Measurements from ENCODE around the gene AUH.

AUH gene

DNA sequence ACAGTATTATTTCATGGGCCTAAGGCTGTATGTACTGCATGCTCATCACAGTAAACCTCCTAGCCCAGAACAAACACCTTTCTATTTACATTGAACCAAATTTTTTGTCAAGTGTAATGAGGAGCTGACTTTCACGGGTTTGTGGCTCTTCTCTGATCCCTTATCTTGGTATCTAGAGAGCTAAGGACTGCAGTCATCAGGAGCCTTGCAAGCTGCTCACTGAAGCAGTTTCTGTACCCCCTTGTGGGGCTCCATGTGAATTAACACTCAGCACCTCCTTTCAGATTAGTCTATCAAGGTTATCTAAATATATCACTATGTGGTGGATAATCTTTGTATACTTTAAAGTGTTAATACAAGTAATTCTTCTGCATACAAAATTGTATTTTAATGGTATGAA is 108.2 kb downstream of the AUH start:
- no peak overlapping the region for H3K4me3 ChIP-seq
- no peaks in the 10 kb centered on the region for H3K27me3 ChIP-seq
- no peak overlapping the region for H3K27ac ChIP-seq
- TF ChIP-seq, protein P1, sequence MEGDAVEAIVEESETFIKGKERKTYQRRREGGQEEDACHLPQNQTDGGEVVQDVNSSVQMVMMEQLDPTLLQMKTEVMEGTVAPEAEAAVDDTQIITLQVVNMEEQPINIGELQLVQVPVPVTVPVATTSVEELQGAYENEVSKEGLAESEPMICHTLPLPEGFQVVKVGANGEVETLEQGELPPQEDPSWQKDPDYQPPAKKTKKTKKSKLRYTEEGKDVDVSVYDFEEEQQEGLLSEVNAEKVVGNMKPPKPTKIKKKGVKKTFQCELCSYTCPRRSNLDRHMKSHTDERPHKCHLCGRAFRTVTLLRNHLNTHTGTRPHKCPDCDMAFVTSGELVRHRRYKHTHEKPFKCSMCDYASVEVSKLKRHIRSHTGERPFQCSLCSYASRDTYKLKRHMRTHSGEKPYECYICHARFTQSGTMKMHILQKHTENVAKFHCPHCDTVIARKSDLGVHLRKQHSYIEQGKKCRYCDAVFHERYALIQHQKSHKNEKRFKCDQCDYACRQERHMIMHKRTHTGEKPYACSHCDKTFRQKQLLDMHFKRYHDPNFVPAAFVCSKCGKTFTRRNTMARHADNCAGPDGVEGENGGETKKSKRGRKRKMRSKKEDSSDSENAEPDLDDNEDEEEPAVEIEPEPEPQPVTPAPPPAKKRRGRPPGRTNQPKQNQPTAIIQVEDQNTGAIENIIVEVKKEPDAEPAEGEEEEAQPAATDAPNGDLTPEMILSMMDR (IDR thresholded peaks at IDR 0.05): no peak
- no peaks in the 10 kb centered on the region for H3K36me3 ChIP-seq
- no peak for DNase-seq
- intact Hi-C loops (cut with DNase I; ENCODE audit: low total_unique reads): no loop called here
- H3K4me1 ChIP-seq: peaks cover 0 to 4% (median 0%) of the 10 kb centered on the region in 4 donors
- no peaks in the 10 kb centered on the region for H3K9me3 ChIP-seq

DNA sequence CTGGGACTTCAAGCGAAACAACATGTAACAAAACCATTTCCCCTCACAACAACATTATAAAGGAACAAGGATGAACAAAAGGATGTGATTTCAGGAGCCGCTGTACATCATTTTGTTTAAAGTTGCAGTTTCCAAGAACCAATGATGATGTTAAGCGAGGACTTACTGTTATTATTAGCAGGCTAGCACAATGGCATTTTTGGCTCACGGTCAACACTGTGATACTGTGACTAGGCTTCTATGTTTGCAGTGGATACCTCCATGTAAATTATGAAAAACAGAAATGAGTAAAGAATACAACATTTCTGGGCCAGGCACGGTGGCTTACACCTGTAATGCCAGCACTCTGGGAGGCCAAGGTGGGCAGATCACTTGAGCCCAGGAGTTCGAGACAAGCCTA is 113.0 kb downstream of the AUH start:
- intact Hi-C loops (cut with DNase I; ENCODE audit: low total_unique reads): no loop called here
- DNase-seq: no peak

DNA sequence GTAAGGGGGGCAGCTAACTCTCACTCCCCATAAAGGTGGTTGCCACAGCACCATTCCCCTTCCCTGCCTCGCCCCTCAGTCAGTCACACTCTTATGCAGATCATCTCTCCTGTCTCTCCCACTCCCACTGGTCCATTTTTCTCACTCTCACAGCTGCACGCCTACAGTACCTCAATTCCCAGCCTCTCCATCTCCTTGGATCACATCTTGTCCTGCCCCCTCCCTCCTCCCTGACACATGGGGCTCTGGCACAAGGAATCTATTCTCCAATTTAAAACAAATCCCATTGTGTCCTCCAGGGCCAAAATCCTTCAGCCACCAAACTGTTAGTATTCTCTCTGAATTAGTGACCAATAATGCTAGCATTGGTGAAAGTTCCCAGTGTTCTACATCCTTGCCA is 114.4 kb downstream of the AUH start:
- no peaks in the 10 kb centered on the region for H3K9me3 ChIP-seq
- intact Hi-C loops (cut with DNase I; ENCODE audit: low total_unique reads): no loop called here
- no peaks in the 10 kb centered on the region for H3K4me1 ChIP-seq
- no peaks in the 10 kb centered on the region for H3K27me3 ChIP-seq
- H3K27ac ChIP-seq: no peak overlapping the region
- H3K4me3 ChIP-seq: no peak overlapping the region
- DNase-seq: no peak
- no peaks in the 10 kb centered on the region for H3K36me3 ChIP-seq
- TF ChIP-seq, protein P1 (IDR thresholded peaks at IDR 0.05): no peak

More for the DNA sequence above, 113.0 kb downstream of the AUH start:
- Histone ChIP-seq H3K4me1 (no peaks in the 10 kb centered on the region), H3K36me3 (no peaks in the 10 kb centered on the region), H3K27me3 (no peaks in the 10 kb centered on the region), H3K27ac (no peak overlapping the region), H3K9me3 (no peaks in the 10 kb centered on the region), H3K4me3 (no peak overlapping the region)
- TF ChIP-seq, protein P1 (IDR thresholded peaks at IDR 0.05): no peak

DNA sequence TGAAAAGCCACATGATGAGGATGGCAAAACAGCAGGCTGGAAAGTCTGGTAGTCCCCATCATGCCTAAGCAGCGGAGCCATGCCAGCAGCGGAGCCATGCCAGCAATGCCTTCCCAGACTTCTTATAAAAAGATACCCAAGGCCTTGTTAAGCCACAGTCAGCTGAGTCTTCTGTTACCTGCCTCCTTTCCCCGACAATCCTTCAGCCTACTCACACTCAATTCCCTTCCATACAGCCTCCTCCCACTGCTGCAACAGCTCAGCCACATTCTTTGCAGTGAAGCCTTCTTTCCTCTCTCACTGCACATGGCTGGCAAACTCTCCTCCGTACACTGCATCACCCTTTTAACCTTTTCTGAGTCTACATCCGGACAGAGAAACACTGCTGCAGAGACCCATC is 114.9 kb downstream of the AUH start:
- H3K4me3 ChIP-seq: no peak overlapping the region
- no peaks in the 10 kb centered on the region for H3K27me3 ChIP-seq
- no peaks in the 10 kb centered on the region for H3K4me1 ChIP-seq
- H3K36me3 ChIP-seq: no peaks in the 10 kb centered on the region
- H3K9me3 ChIP-seq: no peaks in the 10 kb centered on the region
- DNase-seq: no peak
- TF ChIP-seq, protein P1 (IDR thresholded peaks at IDR 0.05): no peak
- intact Hi-C loops (cut with DNase I; ENCODE audit: low total_unique reads): no loop called here
- no peak overlapping the region for H3K27ac ChIP-seq

DNA sequence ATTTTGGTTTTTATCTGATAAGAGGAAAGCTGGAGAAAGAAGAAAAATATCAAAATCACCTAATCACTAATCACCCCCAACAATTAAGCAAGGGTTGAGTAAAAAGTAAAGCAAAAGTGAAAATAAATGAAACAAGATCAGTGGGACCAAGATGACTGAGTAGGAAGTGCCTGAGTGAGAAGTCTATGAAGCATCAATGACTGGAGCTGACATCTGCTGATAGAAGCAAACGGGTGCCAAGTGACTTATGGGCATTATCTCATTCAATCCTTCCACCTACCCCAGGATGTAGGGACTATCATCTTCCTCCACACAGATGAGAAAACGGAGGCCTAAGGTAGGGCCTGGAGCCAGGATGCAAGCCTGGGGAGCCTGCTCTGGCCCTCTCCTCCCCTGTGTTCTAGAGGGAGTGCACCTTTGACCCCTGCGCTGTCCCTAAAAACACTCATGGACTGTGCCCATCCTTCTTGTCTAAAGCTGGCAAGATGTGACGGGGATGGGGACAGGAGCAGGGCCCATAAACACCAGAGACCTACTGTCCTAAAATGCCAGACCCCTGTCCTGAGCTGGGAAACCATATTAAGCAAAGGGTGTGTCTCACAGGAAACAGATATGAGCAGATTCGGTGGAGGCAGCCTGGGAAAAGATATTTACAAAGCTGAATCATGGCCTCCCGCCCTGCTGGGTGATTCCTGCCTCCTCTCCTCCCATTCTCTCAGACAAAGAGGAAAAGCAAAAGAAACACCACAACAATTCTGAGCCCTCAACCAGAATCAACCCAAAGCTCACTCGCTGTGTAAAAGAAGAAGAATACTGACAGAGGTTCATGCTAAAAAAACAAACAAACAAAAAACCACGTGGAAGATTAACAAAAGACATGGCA is 116.0 kb downstream of the AUH start:
- Histone ChIP-seq H3K36me3 (no peaks in the 10 kb centered on the region), H3K9me3 (no peaks in the 10 kb centered on the region), H3K27me3 (no peaks in the 10 kb centered on the region), H3K4me3 (no peak overlapping the region), H3K4me1 (no peaks in the 10 kb centered on the region), H3K27ac (no peak overlapping the region)
- DNase-seq: no peak
- TF ChIP-seq, protein P1 (IDR thresholded peaks at IDR 0.05): no peak
- intact Hi-C loops (cut with DNase I; ENCODE audit: low total_unique reads): no loop called here
